ENCODE measurements around the gene WSB1. TPM values are rescaled to one million over a fixed set of nuclear protein-coding genes. Genes with fewer than 3 reads are reported as not detected.
"Not testable (repeated sequence)": the region's sequence is repeated elsewhere in the genome, so short reads cannot be mapped to it uniquely, and the experiment has no call there.

The WSB1 gene
- total RNA-seq, 1 donor from 2014 or later: 176 TPM

DNA sequence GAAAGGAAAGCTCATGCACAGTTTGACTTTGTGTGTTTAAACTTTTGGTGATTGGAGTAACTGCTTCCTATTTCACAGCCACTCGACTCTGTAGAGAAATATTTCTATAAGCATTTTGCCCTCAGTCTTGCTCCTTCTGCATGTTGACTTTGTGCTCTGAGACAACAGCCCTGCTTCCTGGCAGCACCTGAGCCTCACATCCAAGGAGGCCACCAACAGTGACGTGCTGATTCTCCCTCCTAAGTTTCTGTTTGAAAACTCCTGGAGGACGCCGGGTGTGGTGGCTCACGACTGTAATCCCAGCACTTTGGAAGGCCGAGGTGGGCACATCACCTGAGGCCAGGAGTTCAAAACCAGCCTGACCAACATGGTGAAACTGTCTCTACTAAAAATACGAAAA is 23.9 kb upstream of the WSB1 start:
- Histone ChIP-seq H3K4me1 (no peaks in the 10 kb centered on the region), H3K27me3 (no peaks in the 10 kb centered on the region), H3K36me3 (no peaks in the 10 kb centered on the region), H3K9me3 (no peaks in the 10 kb centered on the region), H3K4me3 (no peak overlapping the region), H3K27ac (no peak overlapping the region)
- TF ChIP-seq, protein P1, sequence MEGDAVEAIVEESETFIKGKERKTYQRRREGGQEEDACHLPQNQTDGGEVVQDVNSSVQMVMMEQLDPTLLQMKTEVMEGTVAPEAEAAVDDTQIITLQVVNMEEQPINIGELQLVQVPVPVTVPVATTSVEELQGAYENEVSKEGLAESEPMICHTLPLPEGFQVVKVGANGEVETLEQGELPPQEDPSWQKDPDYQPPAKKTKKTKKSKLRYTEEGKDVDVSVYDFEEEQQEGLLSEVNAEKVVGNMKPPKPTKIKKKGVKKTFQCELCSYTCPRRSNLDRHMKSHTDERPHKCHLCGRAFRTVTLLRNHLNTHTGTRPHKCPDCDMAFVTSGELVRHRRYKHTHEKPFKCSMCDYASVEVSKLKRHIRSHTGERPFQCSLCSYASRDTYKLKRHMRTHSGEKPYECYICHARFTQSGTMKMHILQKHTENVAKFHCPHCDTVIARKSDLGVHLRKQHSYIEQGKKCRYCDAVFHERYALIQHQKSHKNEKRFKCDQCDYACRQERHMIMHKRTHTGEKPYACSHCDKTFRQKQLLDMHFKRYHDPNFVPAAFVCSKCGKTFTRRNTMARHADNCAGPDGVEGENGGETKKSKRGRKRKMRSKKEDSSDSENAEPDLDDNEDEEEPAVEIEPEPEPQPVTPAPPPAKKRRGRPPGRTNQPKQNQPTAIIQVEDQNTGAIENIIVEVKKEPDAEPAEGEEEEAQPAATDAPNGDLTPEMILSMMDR (IDR thresholded peaks at IDR 0.05): no peak
- intact Hi-C loops (cut with DNase I): no loop called here
- no peak for DNase-seq (ENCODE audit: low spot score in 2 of 2)

DNA sequence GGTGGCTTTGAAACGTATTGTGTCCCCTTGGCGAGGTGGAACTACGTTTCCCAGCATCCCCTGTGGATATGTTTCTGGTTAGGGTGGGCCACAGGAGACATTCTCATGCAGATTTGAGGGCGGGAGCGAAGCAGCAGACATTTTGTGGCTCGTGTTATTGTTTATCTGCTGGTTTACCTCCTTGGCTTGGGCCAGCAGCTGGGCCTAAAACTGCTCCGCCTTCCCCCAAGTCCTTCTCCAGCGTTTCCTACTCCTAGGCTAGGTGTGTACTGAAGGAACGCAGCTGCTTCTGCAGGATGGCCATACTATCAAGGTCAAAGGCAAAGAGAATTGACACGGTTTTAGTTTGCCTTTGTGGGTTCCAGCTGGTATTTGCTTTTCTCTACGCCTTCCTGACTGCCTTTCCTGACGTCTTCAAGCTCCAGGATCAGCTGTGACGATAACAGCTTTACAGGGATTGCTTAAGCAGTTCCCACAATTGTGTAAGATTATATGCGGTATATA is 17.2 kb upstream of the WSB1 start:
- intact Hi-C loops (cut with DNase I): no loop called here
- H3K27me3 ChIP-seq: no peaks in the 10 kb centered on the region
- H3K27ac ChIP-seq: no peak overlapping the region
- H3K4me1 ChIP-seq: no peaks in the 10 kb centered on the region
- no peak overlapping the region for H3K4me3 ChIP-seq
- H3K36me3 ChIP-seq: no peaks in the 10 kb centered on the region
- no peak for DNase-seq (ENCODE audit: low spot score in 2 of 2)
- no peaks in the 10 kb centered on the region for H3K9me3 ChIP-seq
- TF ChIP-seq, protein P1 (IDR thresholded peaks at IDR 0.05): no peak

DNA sequence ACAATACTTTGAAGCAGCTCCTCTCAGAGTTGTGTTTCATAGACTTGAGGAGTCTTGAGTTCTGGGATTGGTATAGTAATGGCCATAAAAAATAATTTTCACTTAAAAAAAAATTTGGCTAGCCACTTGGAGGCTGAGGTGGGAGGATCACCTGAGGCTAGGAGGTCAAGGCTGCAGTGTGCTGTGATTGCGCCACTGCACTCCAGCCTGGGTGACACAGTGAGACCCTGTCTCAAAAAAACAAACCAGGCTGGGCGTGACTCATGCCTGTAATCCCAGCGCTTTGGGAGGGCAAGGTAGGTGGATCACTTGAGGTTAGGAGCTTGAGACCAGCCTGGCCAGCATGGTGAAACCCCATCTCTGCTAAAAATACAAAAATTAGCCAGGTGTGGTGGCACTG is 14.8 kb upstream of the WSB1 start:
- H3K9me3 ChIP-seq; intact Hi-C loops (cut with DNase I); H3K27me3 ChIP-seq; DNase-seq (ENCODE audit: low spot score in 2 of 2); H3K4me3 ChIP-seq; H3K36me3 ChIP-seq; H3K27ac ChIP-seq; H3K4me1 ChIP-seq: not testable (repeated sequence)

DNA sequence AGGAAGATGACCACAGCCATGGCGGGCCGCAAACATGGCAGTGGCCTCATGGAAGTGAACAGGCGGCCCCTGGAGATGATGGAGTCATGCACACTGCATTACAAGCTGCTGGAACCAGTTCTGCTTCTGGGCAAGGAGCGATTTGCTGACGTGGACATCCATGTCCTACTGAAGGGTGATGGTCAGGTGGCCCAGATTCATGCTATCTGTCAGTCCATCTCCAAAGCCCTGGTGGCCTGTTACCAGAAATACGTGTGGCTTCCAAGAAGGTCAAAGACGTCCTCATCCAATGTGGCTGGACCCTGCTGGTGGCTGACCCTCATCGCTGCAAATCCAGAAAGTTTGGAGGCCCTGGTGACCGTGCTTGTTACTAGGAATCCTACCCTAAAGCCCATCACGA is 13.4 kb upstream of the WSB1 start:
- Histone ChIP-seq H3K4me1 (no peaks in the 10 kb centered on the region), H3K27ac (no peak overlapping the region), H3K36me3 (no peaks in the 10 kb centered on the region), H3K9me3 (no peaks in the 10 kb centered on the region), H3K27me3 (no peaks in the 10 kb centered on the region), H3K4me3 (no peak overlapping the region)
- no peak for DNase-seq (ENCODE audit: low spot score in 2 of 2)
- intact Hi-C loops (cut with DNase I): no loop called here
- TF ChIP-seq, protein P1 (IDR thresholded peaks at IDR 0.05): no peak

DNA sequence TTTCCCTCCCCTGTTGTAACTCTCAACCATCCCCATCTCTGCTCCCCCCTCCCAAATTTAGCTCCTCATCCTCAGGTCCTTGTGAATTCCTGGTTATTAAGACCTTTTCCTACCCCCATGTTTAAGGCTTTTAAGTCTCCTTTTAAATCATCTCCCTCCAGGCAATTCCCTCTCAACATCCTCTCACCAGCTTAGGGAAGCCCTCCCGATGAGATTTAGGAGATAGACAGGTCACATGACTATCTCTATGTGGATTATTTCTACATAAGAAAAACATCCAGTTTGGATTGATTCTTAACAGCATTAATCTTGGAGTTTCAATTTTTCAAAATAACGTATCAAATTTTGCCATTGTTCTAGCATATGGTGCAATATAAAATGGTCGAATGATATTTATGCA is 12.5 kb upstream of the WSB1 start:
- Histone ChIP-seq H3K27me3 (no peaks in the 10 kb centered on the region), H3K9me3 (no peaks in the 10 kb centered on the region), H3K4me1 (no peaks in the 10 kb centered on the region), H3K36me3 (no peaks in the 10 kb centered on the region), H3K27ac (no peak overlapping the region), H3K4me3 (no peak overlapping the region)
- DNase-seq (ENCODE audit: low spot score in 2 of 2): no peak
- TF ChIP-seq, protein P1 (IDR thresholded peaks at IDR 0.05): no peak
- intact Hi-C loops (cut with DNase I): no loop called here

DNA sequence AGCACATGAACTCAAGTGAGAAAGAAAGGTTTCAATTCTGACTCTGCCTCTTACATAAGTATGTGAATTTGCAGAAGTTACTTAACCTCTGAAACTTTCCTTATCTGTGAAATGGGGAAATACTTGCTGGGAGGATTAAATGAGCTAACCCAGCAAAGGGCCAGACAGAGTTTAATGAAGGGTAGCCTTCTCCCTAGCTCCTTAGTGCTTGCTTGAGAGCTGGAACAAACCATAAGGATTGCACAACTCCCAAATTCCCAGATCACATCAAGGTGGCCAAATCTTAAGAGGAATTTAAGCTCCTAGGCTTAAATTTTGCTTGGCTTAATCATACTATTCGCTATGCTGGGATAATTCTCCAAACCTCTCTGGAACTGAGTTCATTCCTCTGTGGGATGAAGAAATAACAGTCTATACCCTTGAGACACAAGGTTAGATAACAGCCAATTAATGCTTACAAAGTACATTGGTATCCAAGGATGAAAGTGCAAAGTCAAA is 11.8 kb upstream of the WSB1 start:
- intact Hi-C loops (cut with DNase I): no loop called here
- TF ChIP-seq, protein P1 (IDR thresholded peaks at IDR 0.05): no peak
- Histone ChIP-seq H3K27ac (no peak overlapping the region), H3K9me3 (no peaks in the 10 kb centered on the region), H3K27me3 (no peaks in the 10 kb centered on the region), H3K36me3 (no peaks in the 10 kb centered on the region), H3K4me1 (no peaks in the 10 kb centered on the region), H3K4me3 (no peak overlapping the region)
- no peak for DNase-seq (ENCODE audit: low spot score in 2 of 2)

Data from ascending aorta (tissue), 2 donors.